Head of caudate nucleus (tissue), 42 donors: ENCODE results near the gene MTCL3.

ENCODE experiments used
- DNase-seq, 42 donors: peaks; one replicate each; pipeline versions ENCODE4 v3.0.0 to v3.0.0-alpha.2; 2020 to 2021; ENCODE audit warnings: mixed read lengths in 7 of 42
- intact Hi-C: fragments of 100-400 bp; cut with DNase I; formaldehyde crosslinking; loops from one replicate; pipeline ENCODE4 v1.15.0; 2022

Gene MTCL3

GRCh38 chr6:127516662-127517273 lies 2.4 kb downstream of the MTCL3 start:
- intact Hi-C loops: loop anchor here (10.0 kb wide), 1 partner anchor 52 kb away; no protein-coding TSS in a partner anchor

GRCh38 chr6:127515794-127516661 lies 3.1 kb downstream of the MTCL3 start:
- peak; percentile 69 to 91 (median 84) for DNase-seq
- intact Hi-C loops: loop anchor here (10.0 kb wide), 1 partner anchor 51 kb away; no protein-coding TSS in a partner anchor

More at GRCh38 chr6:127516662-127517273, 2.4 kb downstream of the MTCL3 start:
- peak; percentile 37 to 89 (median 76) for DNase-seq

- DNase-seq: peak in 39 of 42 donors; percentile 26 to 76 (median 55)
- intact Hi-C loops: loop anchor here (10.0 kb wide), 1 partner anchor 51 kb away; no protein-coding TSS in a partner anchor
Observed at GRCh38 chr6:127515234-127515793, 3.8 kb downstream of the MTCL3 start.

GRCh38 chr6:127514773-127515227 lies 4.3 kb downstream of the MTCL3 start:
- intact Hi-C loops: loop anchor here (10.0 kb wide), 1 partner anchor 50 kb away; no protein-coding TSS in a partner anchor
- peak; percentile 31 to 88 (median 70) for DNase-seq

- peak in 9 of 42 donors; percentile 3 to 35 (median 11) for DNase-seq
- intact Hi-C loops: loop anchor here (10.0 kb wide), 1 partner anchor 49 kb away; no protein-coding TSS in a partner anchor
Observed at GRCh38 chr6:127514179-127514772, 4.9 kb downstream of the MTCL3 start.

- intact Hi-C loops: loop anchor here (10.0 kb wide), 1 partner anchor 49 kb away; no protein-coding TSS in a partner anchor
- DNase-seq: no peak
Observed at GRCh38 chr6:127513425-127513824, 5.7 kb downstream of the MTCL3 start.

- DNase-seq: no peak
- intact Hi-C loops: loop anchor here (10.0 kb wide), 1 partner anchor 46 kb away; no protein-coding TSS in a partner anchor
Observed at GRCh38 chr6:127510876-127511275, 8.3 kb downstream of the MTCL3 start.

- intact Hi-C loops: no loop called here
- no peak for DNase-seq
Observed at GRCh38 chr6:127506894-127507293, 12.2 kb downstream of the MTCL3 start.

- DNase-seq: no peak
- intact Hi-C loops: no loop called here
Observed at GRCh38 chr6:127503022-127503421, 16.1 kb downstream of the MTCL3 start.

- intact Hi-C loops: no loop called here
- DNase-seq: no peak
Observed at GRCh38 chr6:127497410-127497809, 21.7 kb downstream of the MTCL3 start.

- intact Hi-C loops: no loop called here
- DNase-seq: no peak
Observed at GRCh38 chr6:127496471-127496870, 22.7 kb downstream of the MTCL3 start.

- intact Hi-C loops: no loop called here
Observed at GRCh38 chr6:127494240-127494767, 24.8 kb downstream of the MTCL3 start.

GRCh38 chr6:127489248-127489647 lies 29.9 kb downstream of the MTCL3 start:
- intact Hi-C loops: no loop called here
- DNase-seq: no peak

More at GRCh38 chr6:127494240-127494767, 24.8 kb downstream of the MTCL3 start:
- DNase-seq: no peak

- DNase-seq: no peak
- intact Hi-C loops: no loop called here
Observed at GRCh38 chr6:127486934-127487333, 32.2 kb downstream of the MTCL3 start.

- intact Hi-C loops: no loop called here
- no peak for DNase-seq
Observed at GRCh38 chr6:127484212-127484863, 34.8 kb downstream of the MTCL3 start.

- intact Hi-C loops: no loop called here
- no peak for DNase-seq
Observed at GRCh38 chr6:127483399-127484055, 35.6 kb downstream of the MTCL3 start.

- no peak for DNase-seq
- intact Hi-C loops: no loop called here
Observed at GRCh38 chr6:127482325-127482724, 36.8 kb downstream of the MTCL3 start.

GRCh38 chr6:127481628-127482027 lies 37.5 kb downstream of the MTCL3 start:
- intact Hi-C loops: no loop called here
- DNase-seq: no peak
